NCI-H2107 (cell line): ENCODE results near the gene CDK6.
"Not testable (repeated sequence)": the region's sequence is repeated elsewhere in the genome, so short reads cannot be mapped to it uniquely, and the experiment has no call there.

Experiments used
- DNase-seq: peaks from one replicate; lab custom pipeline; 2025; lab: John Stamatoyannopoulos, UW

CDK6 gene

DNA sequence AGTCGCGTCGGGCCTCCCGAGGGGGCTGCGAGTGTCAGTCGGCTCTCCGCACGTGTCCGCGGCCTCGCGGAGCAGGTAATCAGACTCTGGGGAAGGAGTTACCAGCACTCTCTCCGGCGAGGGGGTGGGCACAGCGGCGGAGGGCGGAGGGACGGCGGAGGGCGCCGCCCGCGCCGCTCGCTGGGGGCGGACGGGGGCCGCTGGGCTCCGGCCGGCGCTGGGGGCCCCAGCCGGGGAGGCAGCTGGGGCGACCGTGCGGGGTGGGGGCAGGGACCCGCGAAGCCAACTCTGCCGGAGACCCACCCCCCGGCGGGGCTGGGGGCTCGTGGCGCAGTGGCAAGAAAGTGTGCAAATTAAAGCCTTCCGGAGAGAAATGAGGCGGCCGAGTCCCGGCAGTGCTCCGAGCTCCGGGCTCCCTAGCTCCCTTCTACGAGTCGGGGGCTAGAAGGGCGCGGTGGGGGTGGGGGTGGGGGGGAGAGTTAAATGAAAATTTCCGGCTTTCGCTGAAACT lies at the start of gene CDK6:
TSS of gene CDK6 (minus strand) at position 85 of the 511 bp plus-strand sequence. CDS start 3,250 bp downstream, outside the sequence.
- DNase-seq: no peak

DNA sequence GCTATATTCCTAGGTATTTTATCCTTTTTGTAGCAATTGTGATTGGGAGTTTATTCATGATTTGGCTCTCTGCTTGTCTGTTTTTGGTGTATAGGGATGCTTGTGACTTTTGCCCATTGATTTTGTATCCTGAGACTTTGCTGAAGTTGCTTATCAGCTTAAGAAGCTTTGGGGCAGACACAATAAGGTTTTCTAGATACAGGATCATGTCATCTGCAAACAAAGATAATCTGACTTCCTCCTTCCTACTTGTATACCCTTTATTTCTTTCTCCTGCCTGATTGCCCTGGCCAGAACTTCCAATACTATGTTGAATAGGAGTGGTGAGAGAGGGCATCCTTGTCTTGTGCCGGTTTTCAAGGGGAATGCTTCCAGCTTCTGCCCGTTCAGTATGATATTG lies 49.7 kb upstream of the CDK6 start:
- DNase-seq: not testable (repeated sequence)

DNA sequence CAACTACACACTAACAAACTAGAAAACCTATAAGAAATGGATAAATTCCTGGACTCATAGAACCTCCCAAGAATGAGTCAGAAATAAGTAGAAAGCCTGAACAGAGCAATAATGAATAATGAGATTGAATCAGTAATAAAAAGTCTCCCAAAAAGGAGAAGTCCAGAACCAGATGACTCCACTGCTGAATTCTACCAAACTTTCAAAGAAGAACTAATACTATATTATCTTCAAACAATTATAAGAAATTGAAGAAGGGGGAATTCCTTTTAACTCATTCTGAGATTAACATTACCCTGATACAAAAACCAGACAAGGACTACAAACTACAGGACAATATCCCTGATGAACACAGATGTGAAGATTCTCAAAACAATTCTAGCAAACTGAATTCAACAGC lies 47.8 kb upstream of the CDK6 start:
- no peak for DNase-seq

DNA sequence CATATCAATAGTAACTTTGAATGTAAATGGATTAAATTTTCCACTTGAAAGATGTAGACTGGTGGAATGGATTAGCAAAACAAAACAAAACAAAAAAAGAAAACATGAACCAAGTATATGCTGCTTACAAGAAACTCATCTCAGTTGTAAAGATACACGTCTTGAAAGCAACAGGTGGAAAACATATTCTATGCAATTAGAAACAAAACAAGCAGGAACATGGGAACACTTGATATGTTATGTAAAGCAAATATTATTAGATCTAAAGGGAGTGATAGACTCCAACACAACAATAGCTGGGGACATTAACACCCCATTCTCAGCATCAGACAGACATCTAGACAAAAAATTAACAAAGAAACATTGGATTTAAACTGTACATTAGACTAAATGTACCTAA lies 46.4 kb upstream of the CDK6 start:
- no peak for DNase-seq

DNA sequence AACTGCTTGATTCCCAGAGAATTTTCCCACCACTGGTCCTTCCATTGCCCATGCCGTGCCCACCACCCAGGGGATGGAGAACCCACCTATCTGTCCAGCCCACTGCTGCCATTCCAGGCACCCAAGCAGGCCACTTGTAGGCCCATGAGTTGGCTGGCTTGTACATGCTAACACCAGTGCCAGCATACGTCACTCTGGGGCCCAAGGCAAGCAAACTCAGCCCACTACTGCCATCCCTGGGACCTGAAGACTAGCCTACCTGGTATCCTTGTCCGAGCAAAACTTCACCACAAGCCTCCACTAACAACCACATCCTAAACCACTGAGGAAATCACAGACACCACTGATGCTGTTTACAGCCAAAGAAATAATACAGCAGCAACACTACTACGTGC lies 44.7 kb upstream of the CDK6 start:
- DNase-seq: no peak

DNA sequence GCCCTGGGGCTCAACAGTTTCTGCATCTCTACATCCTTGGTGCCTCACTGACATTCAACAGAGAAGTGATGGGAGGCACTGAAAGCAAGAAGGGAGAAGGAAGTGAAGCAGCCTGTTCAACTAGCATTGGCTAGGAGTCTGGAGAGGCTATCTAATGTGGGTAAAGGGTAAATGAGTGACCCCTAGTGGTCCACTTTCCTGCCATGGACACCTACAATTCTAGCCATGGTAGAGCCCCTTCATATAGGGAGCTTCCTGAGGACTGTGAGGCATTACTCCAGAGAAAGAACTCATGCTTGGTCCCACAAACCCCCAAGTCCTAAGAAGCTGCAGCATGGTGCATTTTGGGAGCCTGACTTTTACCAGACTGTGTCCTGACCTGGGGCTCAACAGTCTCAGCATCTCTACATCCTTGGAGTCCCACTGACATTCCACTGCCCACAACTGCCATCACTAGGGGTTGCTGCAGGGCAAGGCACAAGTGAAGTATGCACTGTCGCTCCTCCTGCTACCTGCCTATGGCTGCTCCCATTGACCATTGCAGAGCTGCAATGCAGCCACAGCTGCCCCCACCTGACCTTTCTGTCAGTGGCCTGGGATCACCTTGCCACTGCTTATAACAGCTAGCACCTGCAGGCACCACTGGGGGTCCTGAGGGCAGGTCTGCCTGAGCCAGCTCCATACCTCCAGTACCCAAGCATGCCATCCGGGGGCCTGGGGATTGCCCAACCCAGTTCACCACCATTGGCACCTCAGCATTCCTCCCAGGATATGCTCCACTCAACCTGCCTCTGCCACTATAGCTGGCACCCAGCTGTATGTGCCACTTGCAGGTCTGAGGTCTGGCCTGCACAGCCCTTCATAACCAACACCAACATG lies 44.1 kb upstream of the CDK6 start:
- DNase-seq: no peak

DNA sequence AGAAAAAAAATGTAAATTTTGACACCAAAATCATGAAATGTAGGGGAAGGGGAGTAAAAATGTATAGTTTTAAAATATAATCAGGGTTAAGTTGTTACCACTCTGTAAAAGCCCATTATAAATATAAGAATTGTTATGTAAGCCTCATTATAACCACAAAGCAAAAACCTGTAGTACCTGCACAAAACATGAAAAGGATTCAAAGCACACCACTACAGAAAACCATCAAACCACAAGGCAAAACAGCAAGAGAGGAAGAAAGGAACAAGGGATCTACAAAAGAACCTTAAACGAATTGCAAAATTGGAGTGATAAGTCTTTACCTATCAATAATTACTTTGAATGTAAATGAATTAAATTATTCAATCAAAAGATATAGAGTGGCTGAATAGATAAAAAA lies 41.0 kb upstream of the CDK6 start:
- DNase-seq: no peak

DNA sequence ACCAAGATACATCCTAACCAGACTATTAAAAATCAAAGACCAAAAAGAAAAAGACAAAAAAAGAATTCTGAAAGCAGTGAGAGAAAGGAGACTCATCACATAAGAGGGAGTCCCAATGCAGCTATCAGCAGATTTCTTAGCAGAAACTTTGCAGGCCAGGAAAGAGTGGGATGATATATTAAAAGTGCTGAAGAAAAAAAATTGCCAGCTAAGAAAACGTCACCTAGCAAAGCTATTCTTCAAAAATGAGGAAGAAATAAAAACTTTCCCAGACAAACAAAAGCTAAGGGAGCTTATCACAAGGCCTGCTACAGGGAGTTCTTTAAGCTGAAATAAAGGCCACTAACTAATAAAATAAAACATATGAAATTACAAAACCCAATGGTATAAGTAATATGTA lies 40.5 kb upstream of the CDK6 start:
- no peak for DNase-seq

DNA sequence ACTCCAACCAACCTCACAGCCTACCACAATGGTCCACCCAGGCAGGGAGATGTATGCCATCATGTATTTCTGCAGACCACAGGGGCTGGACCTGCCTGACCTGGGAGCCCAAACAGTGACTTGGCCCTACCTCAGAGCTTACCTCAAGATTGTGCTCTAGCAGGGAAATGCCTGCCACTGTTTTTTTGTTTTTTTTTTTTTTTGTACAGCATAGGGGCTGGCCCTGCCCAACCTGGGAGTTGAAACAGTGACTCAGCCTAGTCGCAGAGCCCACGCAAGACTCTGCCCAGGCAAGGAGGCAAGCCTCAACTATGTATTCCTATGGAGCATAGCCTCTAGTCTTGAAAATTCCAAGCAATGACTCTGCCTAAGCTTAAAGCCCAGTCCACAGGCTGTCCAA lies 39.3 kb upstream of the CDK6 start:
- no peak for DNase-seq

DNA sequence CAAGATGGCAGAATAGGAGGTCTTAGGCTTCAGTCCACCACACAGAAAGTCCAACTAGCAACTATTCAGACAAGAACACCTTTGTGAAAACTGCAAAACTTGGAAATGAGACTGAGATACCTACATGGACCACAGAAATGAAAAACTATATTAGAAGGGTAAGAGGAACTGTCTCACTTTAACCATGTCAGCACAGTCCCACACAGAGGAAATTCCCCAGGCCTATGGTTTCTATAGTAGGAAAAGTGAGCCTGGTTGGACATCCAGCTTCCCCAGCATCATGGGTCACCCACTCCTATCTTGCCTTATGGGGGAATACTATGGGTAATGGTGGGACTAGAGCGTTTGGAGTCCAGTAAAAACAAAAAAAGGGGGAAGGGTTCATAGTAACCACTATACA lies 38.8 kb upstream of the CDK6 start:
- no peak for DNase-seq

DNA sequence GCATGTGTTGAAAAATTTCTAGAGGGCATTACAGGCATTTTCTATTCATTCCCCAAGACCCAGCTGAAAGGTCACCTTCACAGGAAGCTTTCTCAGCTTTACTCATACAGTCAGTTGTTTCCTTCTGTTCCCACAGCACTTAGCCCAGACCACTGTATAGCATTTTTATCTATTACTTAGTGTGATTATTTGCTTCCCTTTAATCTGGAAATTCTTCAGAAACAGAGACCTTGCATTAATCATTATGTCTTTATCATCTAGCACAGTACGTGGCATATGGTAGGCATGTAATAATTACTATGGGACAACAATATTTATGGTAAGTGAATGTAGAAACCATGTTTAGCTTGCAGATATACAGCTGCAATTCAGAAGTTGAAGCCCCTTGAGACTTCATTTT lies 38.2 kb upstream of the CDK6 start:
- no peak for DNase-seq

DNA sequence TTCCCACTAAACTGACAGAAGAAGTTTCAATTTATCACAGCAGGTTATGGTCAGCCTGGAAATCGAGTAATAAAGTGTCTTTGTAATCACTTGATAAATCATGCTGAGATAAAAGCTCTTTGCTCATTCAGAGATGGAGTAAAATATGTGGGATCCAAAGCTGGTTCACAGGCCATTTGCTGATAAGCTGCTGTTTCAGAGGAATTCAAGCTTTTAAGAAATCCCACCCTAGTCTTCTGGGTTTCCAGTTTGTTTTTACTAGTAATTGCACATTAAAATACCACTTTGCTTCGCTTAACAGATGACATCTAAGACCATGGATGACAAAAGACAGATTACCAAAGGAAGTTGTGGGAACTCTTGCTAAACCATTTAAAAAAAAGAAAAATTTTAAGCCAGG lies 37.4 kb upstream of the CDK6 start:
- DNase-seq: no peak

DNA sequence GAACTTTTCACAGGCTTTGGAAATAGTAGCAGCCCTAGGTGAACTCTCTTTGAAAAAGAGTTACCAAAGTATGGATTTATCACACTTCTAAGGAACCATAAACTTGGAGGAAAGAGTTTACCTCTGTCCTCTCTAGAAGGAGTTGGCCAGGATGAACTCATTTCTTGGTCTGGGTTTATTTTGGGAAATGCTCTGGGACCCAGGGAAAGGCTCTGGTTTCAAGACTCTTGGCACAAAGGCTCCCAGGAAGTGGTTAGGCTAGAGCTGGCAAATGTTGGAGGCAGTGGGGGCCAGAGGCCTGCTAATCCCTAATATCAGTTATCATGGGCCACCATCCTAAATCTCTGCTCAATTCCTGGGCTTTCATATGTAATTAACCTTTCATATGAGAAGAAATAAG lies 36.3 kb upstream of the CDK6 start:
- DNase-seq: no peak

DNA sequence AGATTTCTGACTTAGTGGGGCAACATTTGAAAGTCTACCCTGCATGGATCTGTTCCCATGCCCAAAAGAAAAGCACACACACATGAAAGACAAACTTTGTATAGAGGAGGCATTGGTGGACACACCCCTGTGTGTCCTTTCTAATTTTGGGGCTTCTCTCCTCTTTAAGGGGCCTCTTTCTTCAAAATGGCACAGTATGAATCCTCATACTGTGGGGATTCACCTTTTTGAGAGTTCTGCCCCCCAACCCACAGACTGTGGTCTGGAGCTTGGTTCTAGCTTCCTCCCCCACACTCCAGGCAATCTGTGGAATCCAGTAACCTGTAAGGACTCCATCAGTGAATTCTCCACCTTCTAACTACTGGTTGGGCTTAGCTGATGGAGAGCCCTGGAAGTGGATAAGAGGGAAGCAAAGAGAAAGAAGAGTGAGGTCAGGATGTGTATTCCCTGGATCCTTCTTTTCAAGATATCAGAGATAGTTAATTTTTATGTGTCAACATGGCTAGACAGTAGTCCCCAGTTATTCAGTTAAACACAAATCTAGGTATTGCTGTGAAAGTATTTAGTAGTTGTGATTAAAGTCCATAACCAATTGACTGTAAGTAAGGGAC lies 32.4 kb upstream of the CDK6 start:
- DNase-seq: no peak

DNA sequence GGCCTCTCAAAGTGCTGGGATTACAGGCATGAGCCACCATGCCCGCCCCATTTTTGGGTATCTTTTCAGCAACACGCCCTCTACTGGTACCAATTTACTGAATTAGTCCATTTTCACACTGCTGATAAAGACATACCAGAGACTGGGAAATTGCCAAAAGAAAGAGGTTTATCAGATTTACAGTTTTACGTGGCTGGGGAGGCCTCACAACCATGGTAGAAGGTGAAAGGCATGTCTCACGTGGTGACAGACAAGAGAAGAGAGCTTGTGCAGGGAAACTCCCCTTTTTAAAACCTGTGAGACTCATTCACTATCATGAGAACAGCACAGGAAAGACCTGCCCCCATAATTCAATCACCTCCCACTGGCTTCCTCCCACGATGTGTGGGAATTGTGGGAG lies 27.8 kb upstream of the CDK6 start:
- not testable (repeated sequence) for DNase-seq

DNA sequence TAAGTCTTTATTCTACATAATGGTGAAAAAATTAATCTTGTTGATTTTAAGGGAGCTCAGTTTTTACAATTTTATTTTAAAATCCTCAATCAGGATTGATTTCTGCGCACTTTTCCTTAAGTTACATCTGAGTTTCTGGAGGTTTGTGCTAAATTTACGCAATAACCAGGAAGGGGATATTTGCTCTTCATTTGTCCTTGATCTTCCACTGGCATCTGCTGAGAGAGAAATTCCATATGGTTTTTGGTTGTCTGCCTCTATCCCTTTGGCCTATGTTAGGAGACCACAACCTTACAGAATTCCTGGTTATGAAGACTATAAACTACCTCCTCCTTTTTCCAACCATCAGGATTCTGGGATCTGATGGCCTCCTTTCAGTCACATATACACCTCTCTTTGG lies 20.1 kb upstream of the CDK6 start:
- no peak for DNase-seq

DNA sequence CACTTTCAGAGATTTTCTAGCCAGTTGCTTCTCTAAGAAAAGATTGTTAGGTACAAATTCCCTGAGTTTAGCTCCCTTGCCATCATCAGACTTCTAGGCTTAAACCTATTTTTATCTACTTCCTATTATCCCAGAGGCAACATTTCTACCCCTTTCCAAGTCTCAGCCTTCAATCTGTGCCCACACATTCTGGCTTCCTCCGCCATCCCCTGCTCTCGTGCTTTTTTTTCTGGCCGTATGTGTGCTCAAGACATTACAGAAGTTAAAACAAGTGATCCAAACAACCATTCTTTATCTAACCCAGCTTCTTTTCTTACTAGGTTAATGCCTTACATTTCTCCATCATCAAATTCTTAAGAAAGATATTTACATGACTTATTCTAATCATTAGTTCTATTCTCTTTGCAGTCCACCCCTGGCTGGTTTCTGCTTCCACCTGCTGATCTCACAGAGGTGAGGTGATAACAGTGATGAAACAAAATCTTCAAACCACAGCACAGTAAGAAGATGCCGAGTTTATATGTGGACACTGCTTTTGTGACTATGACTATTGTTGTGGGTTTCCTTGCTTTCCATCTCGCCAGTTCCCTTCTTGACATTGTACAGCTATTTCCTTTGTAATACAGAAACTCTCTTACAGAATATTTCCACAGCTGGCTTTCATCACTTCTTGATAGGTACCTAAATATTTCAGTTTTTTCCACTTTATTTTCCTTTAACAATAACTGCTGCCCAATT lies 18.3 kb upstream of the CDK6 start:
- no peak for DNase-seq

DNA sequence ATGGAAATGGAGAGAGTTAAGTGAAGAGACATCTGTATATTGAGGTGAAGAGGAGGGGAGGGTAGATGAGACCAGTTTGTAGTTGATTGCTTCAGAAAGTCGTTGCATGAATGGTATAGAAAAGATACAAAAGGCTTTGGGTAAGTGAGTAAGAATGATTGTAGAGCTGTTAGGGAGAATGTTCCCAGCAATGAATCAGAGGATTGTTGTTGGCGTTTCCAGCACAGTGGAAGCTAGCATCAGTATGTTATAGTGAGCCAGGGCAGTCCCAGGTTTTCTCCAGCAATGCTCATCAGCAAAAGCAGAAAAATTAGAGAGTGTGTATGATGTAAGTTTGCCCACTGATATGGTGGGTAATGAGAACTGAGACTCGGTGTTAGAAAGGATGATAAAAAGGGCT lies 15.4 kb upstream of the CDK6 start:
- DNase-seq: no peak

DNA sequence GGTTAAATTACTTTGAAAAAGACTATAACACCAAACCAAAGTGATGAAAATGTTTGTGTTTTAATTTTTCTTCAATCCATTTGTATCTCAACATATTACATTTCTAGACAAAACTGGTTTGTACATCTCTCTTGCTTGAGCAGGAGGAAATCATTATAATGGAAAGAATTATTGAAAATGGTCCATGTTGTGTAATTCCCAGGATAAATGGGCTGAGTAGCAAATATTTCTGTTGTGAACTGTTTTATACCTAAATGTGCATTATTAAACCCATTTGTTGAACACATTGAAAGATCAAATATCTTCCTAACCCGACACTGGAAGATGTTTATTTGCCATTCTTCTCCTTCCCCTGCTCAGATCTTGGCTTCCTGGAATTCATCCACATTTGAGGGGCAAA lies 14.1 kb upstream of the CDK6 start:
- no peak for DNase-seq

DNA sequence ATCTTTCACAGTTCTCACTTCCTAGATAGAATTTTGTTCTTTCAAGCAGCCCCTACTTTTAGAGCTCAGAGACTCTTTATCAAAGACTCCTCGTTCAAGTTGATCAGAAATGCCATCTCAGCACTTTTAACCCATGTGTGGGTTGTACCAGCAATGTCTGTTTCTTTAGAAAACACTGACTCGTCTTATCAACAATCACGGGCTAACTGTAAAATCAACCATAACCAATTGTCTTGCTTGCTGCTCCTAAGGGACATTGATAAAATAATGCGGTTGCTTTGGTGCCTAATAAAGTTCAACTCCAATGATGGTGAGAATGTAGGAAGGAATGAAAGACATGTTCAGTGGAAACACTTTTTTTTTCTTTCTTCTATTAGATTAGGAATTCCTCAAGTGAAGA lies 12.9 kb upstream of the CDK6 start:
- DNase-seq: no peak

DNA sequence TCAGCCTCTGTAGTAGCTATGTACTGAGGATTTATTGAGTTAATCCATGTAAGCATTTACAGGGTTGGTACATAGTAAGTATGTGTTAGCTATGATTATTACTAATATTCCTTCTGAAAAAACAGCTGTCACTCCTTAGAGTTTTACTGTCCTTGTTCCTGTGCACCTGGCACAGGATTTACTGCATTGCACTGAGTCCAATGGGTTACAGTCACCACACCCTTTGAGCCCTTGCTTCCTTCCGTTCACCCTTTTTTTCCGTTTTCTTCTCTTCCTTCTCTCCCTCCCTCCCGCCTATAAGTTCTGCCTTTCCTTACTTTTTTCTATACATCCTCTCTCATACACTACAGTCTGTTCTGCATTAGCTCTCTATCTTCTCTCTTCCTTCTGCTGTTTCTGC lies 12.5 kb upstream of the CDK6 start:
- no peak for DNase-seq

DNA sequence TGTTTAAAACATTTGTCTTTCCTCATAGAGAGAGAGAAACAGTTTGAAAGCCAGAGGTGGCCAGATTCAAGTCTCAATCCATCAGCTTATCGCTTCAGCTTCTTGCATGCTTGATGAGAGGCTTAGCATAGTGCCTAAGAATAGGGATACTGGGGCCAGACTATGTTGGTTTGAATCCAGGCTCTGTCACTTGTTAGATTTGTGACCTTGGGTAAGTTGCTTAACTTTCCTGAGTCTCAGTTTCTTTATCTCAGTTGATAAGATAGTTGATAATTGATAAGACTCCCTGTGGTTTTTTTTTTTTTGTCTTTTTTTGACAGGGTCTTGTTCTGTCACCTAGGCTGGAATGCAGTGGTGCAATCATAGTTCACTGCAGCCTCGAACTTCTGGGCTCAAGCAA lies 12.1 kb upstream of the CDK6 start:
- DNase-seq: no peak

DNA sequence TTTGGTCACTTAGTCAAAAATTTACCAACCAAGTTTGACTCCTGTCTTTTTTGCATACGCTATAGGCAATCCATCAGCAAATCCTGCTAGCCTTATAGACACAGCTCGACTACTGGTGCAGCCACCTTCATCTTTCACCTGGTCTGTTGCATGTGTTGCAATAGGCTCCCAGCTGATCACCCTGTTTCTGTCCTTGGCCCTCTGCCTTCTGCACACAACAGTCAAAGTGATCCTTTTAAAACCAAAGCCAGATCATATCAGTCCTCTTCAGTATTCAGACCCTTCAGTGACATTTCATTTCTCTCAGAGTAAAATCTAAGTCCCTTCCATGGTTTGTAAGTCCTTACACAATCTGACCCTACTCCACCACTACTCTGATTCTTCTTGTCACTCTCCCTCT lies 10.9 kb upstream of the CDK6 start:
- no peak for DNase-seq
